ENCODE measurements around the gene ZBTB21.

Gene ZBTB21

GRCh38 chr21:41941941-41942340, 68.2 kb downstream of the ZBTB21 start (continued):
- TF ChIP-seq CREB5 (CRISPR knock-in tag; IDR thresholded peaks at IDR 0.05; ENCODE audit: low read depth) (no peak), ZNF565 (CRISPR knock-in tag; conservative IDR thresholded peaks at IDR 0.05; ENCODE audit: low read depth) (no peak)

- TF ChIP-seq PPARA (CRISPR knock-in tag; IDR thresholded peaks at IDR 0.05; ENCODE audit: borderline replicate concordance), result no peak
- TF ChIP-seq RARB (CRISPR knock-in tag; IDR thresholded peaks at IDR 0.05), result no peak
- no peak for TF ChIP-seq ZNF70 (CRISPR knock-in tag; IDR thresholded peaks at IDR 0.05)
- no peak for TF ChIP-seq ISL1 (CRISPR knock-in tag; IDR thresholded peaks at IDR 0.05)
- TF ChIP-seq SNAI2 (CRISPR knock-in tag; IDR thresholded peaks at IDR 0.05), result no peak
- no peak for TF ChIP-seq CREB5 (CRISPR knock-in tag; IDR thresholded peaks at IDR 0.05; ENCODE audit: low read depth)
- TF ChIP-seq GLIS3 (CRISPR knock-in tag; IDR thresholded peaks at IDR 0.05), result no peak
- no peak for TF ChIP-seq ZNF565 (CRISPR knock-in tag; conservative IDR thresholded peaks at IDR 0.05; ENCODE audit: low read depth)
- TF ChIP-seq POU6F1 (CRISPR knock-in tag; IDR thresholded peaks at IDR 0.05; ENCODE audit: borderline replicate concordance, low read depth), result no peak
- TF ChIP-seq ESRRG (CRISPR knock-in tag; IDR thresholded peaks at IDR 0.05), result no peak
- TF ChIP-seq TCF4 (CRISPR knock-in tag; IDR thresholded peaks at IDR 0.05; ENCODE audit: borderline replicate concordance), result no peak
- TF ChIP-seq CSRNP3 (CRISPR knock-in tag; IDR thresholded peaks at IDR 0.05), result no peak
- no peak for TF ChIP-seq ZFP3 (CRISPR knock-in tag; IDR thresholded peaks at IDR 0.05)
- TF ChIP-seq ZC3H10 (CRISPR knock-in tag; IDR thresholded peaks at IDR 0.05), result no peak
- TF ChIP-seq ARNTL (CRISPR knock-in tag; IDR thresholded peaks at IDR 0.05; ENCODE audit: borderline replicate concordance, low read depth), result no peak
- TF ChIP-seq PATZ1 (CRISPR knock-in tag; IDR thresholded peaks at IDR 0.05; ENCODE audit: borderline replicate concordance), result no peak
- TF ChIP-seq CSDC2 (CRISPR knock-in tag; IDR thresholded peaks at IDR 0.05), result no peak
- TF ChIP-seq OSR1 (CRISPR knock-in tag; IDR thresholded peaks at IDR 0.05), result no peak
- no peak for TF ChIP-seq ZNF8 (CRISPR knock-in tag; IDR thresholded peaks at IDR 0.05)
- ATAC-seq, result no peak
Observed at GRCh38 chr21:41940431-41940830, 69.7 kb downstream of the ZBTB21 start.

- TF ChIP-seq ZNF8 (CRISPR knock-in tag; IDR thresholded peaks at IDR 0.05) (no peak), ZNF565 (CRISPR knock-in tag; conservative IDR thresholded peaks at IDR 0.05; ENCODE audit: low read depth) (no peak), BACH2 (CRISPR knock-in tag; IDR thresholded peaks at IDR 0.05; ENCODE audit: borderline replicate concordance) (no peak), ZFP3 (CRISPR knock-in tag; IDR thresholded peaks at IDR 0.05) (no peak), TCF4 (CRISPR knock-in tag; IDR thresholded peaks at IDR 0.05; ENCODE audit: borderline replicate concordance) (no peak), CREB5 (CRISPR knock-in tag; IDR thresholded peaks at IDR 0.05; ENCODE audit: low read depth) (no peak), CSDC2 (CRISPR knock-in tag; IDR thresholded peaks at IDR 0.05) (no peak), CSRNP3 (CRISPR knock-in tag; IDR thresholded peaks at IDR 0.05) (no peak), ZFP30 (CRISPR knock-in tag; IDR thresholded peaks at IDR 0.05) (no peak), PPARA (CRISPR knock-in tag; IDR thresholded peaks at IDR 0.05; ENCODE audit: borderline replicate concordance) (no peak), TSHZ2 (CRISPR knock-in tag; IDR thresholded peaks at IDR 0.05) (no peak), ISL1 (CRISPR knock-in tag; IDR thresholded peaks at IDR 0.05) (no peak)
- ATAC-seq, result no peak
Observed at GRCh38 chr21:41939391-41939790, 70.8 kb downstream of the ZBTB21 start.
